Upper lobe of left lung (tissue), 4 donors: ENCODE data around the gene KCNMA1.

ENCODE experiments used
- CTCF ChIP-seq, 6 experiments: fragments of 450-650 bp in 4 of 6; fragments of 200-600 bp in 2 of 6; sonication (generic) in 2 of 6; IDR thresholded peaks; one replicate each; pipeline ENCODE4 v1.5.1; 2016 to 2019; ENCODE audit warnings: antibody characterized with exemption in 6 of 6
- POLR2A ChIP-seq, 4 donors: fragments of 450-650 bp; IDR thresholded peaks; one replicate each; pipeline ENCODE4 v1.5.1; 2016 to 2017; ENCODE audit warnings: antibody characterized with exemption in 4 of 4, mild to moderate bottlenecking in 2 of 4
- POLR2AphosphoS5 ChIP-seq, 2 donors: sonication (generic); formaldehyde crosslinking; IDR thresholded peaks; one replicate each; pipeline ENCODE4 v1.5.1; 2017; ENCODE audit warnings: antibody characterized with exemption in 2 of 2

GRCh38 chr10:77229704-77230103 is 407.9 kb downstream of the KCNMA1 start:
- TF ChIP-seq POLR2A (IDR thresholded peaks at IDR 0.05) (no peak), CTCF (IDR thresholded peaks at IDR 0.05) (no peak), POLR2AphosphoS5 (IDR thresholded peaks at IDR 0.05) (no peak)
